ENCODE measurements around the gene GFOD1.

DNA sequence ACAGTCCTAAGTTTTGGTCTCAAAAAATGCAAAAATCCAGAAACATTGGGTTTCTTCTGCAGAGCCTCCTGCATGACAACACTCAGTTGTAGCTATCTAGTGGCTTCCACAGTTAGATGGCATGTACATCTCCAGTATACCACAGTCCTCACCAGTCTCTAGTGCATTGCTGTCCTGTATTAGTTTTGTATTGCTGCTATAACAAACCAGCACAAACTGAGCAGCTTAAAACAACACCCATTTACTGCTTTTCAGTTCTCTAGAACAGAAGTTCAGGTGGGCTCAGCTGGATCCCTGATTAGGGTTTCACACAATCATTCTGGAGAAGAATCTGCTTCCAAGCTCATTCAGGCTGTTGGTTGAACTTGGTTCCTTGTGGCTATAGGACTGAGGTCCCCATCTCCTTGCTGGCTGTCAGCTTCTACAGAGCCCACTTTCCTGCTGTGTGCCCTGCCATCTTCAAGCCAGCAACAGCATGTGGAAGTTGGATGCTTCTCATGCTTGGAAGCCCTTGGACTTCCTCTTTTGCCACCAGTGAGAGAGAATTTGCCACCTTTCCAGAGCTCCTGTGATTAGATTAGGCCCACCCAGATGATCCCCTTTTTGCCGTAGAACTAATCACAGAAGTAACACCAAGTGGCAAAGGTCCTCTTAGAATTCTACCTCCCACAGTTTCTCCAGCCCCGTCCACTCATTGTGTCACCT is 110.2 kb downstream of the GFOD1 start:
- TF ChIP-seq, protein P1, sequence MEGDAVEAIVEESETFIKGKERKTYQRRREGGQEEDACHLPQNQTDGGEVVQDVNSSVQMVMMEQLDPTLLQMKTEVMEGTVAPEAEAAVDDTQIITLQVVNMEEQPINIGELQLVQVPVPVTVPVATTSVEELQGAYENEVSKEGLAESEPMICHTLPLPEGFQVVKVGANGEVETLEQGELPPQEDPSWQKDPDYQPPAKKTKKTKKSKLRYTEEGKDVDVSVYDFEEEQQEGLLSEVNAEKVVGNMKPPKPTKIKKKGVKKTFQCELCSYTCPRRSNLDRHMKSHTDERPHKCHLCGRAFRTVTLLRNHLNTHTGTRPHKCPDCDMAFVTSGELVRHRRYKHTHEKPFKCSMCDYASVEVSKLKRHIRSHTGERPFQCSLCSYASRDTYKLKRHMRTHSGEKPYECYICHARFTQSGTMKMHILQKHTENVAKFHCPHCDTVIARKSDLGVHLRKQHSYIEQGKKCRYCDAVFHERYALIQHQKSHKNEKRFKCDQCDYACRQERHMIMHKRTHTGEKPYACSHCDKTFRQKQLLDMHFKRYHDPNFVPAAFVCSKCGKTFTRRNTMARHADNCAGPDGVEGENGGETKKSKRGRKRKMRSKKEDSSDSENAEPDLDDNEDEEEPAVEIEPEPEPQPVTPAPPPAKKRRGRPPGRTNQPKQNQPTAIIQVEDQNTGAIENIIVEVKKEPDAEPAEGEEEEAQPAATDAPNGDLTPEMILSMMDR (IDR thresholded peaks at IDR 0.05): no peak
- TF ChIP-seq POLR2A (IDR thresholded peaks at IDR 0.05): no peak
